Measurements from ENCODE around the gene RBM33. TPM values are rescaled to one million over a fixed set of nuclear protein-coding genes. Genes with fewer than 3 reads are reported as not detected.

Gene RBM33
- total RNA-seq, 1 experiment from 2014 or later: 81.8 TPM

DNA sequence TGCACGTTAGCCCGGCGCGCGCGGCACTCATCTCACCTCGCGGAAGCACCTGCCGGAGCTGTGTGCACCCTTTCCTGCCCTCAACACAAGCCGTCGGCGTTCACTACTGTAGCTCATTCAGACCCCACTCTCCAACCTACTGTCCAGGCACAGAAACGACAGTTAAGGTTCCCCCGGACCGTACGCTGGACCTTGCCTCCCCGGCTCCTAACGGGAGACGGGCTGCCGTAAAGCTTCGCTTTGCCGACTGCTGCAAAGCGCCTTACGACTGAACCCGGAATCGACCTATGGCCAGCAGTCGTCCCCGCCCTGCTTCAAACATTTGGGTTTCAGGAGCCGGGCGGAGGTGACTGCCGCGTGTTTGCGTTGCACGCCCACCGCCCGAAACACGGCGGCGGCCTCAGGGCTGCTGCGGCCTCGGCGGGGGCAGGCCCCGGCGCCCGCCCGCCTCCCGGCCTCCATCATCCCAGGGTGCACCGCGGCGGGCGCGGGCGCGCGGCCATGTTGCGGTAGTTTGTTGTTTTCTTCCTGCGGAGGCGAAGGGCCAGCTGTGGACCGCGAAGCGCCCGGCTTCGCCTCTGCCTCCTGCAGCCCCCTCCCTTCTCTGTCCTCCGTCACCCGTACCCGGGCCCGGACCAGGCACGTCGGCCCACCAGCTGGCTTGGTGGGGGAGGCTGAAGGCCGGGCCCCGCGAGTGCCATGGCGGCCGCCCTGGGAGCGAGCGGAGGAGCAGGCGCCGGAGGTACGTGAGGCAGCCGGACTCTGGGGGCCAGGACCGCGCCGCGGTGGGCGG lies at the start of gene RBM33 (continued):
- no peak; the same call in 1 of the 2 replicates for TF ChIP-seq NFYB (CRISPR knock-in tag; conservative IDR thresholded peaks at IDR 0.05; ENCODE audit: low read depth)
- TF ChIP-seq, protein P1, sequence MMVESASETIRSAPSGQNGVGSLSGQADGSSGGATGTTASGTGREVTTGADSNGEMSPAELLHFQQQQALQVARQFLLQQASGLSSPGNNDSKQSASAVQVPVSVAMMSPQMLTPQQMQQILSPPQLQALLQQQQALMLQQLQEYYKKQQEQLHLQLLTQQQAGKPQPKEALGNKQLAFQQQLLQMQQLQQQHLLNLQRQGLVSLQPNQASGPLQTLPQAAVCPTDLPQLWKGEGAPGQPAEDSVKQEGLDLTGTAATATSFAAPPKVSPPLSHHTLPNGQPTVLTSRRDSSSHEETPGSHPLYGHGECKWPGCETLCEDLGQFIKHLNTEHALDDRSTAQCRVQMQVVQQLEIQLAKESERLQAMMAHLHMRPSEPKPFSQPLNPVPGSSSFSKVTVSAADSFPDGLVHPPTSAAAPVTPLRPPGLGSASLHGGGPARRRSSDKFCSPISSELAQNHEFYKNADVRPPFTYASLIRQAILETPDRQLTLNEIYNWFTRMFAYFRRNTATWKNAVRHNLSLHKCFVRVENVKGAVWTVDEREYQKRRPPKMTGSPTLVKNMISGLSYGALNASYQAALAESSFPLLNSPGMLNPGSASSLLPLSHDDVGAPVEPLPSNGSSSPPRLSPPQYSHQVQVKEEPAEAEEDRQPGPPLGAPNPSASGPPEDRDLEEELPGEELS (CRISPR knock-in tag; IDR thresholded peaks at IDR 0.05): peak; percentile 38; the same call in 1 of the 2 replicates
- TF ChIP-seq, protein P2, sequence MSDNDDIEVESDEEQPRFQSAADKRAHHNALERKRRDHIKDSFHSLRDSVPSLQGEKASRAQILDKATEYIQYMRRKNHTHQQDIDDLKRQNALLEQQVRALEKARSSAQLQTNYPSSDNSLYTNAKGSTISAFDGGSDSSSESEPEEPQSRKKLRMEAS (CRISPR knock-in tag; IDR thresholded peaks at IDR 0.05): peak; percentile 85
- peak; percentile 68; the same call in 1 of the 2 replicates for TF ChIP-seq NFE2L1 (CRISPR knock-in tag; IDR thresholded peaks at IDR 0.05)
- TF ChIP-seq RORB (CRISPR knock-in tag; IDR thresholded peaks at IDR 0.05): no peak
- TF ChIP-seq TEAD1 (CRISPR knock-in tag; IDR thresholded peaks at IDR 0.05): no peak; the same call in 1 of the 2 replicates
- TF ChIP-seq NR3C1 (CRISPR knock-in tag; conservative IDR thresholded peaks at IDR 0.05; ENCODE audit: low read depth): no peak
- no peak for TF ChIP-seq TP53 (CRISPR knock-in tag; IDR thresholded peaks at IDR 0.05)
- TF ChIP-seq, protein P3, sequence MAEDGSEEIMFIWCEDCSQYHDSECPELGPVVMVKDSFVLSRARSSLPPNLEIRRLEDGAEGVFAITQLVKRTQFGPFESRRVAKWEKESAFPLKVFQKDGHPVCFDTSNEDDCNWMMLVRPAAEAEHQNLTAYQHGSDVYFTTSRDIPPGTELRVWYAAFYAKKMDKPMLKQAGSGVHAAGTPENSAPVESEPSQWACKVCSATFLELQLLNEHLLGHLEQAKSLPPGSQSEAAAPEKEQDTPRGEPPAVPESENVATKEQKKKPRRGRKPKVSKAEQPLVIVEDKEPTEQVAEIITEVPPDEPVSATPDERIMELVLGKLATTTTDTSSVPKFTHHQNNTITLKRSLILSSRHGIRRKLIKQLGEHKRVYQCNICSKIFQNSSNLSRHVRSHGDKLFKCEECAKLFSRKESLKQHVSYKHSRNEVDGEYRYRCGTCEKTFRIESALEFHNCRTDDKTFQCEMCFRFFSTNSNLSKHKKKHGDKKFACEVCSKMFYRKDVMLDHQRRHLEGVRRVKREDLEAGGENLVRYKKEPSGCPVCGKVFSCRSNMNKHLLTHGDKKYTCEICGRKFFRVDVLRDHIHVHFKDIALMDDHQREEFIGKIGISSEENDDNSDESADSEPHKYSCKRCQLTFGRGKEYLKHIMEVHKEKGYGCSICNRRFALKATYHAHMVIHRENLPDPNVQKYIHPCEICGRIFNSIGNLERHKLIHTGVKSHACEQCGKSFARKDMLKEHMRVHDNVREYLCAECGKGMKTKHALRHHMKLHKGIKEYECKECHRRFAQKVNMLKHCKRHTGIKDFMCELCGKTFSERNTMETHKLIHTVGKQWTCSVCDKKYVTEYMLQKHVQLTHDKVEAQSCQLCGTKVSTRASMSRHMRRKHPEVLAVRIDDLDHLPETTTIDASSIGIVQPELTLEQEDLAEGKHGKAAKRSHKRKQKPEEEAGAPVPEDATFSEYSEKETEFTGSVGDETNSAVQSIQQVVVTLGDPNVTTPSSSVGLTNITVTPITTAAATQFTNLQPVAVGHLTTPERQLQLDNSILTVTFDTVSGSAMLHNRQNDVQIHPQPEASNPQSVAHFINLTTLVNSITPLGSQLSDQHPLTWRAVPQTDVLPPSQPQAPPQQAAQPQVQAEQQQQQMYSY (CRISPR knock-in tag; IDR thresholded peaks at IDR 0.05): no peak
- TF ChIP-seq, protein P4, sequence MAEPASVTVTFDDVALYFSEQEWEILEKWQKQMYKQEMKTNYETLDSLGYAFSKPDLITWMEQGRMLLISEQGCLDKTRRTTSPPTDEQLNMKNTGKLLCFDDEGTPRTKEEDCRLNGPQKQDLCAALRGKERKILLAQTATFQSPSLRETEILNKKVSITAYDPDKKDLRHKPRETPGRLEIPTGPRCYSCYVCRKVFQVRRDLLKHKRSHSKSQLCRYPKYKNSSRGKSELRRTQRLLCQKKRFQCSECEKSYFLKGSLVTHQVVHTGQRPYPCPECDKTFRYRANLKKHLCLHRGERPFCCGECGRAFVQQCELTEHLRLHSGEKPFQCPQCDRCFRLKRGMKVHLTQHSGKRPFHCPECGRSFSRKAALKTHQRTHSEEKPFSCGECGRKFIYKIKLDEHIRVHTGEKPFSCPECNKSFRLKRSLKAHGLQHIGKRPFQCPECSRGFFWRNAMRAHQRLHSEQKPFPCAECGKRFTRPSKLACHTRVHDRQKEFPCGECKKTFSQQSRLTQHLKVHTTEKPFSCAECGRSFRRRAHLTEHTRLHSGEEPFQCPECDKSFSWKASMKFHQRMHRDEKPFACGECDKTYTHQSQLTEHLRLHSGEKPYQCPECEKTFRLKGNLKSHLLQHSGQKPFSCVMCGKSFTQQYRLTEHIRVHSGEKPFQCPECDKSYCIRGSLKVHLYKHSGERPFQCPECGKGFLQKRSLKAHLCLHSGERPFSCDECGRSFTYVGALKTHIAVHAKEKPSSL (CRISPR knock-in tag; conservative IDR thresholded peaks at IDR 0.05): no peak
- no peak for TF ChIP-seq NR2C2 (CRISPR knock-in tag; IDR thresholded peaks at IDR 0.05)
- TF ChIP-seq, protein P5, sequence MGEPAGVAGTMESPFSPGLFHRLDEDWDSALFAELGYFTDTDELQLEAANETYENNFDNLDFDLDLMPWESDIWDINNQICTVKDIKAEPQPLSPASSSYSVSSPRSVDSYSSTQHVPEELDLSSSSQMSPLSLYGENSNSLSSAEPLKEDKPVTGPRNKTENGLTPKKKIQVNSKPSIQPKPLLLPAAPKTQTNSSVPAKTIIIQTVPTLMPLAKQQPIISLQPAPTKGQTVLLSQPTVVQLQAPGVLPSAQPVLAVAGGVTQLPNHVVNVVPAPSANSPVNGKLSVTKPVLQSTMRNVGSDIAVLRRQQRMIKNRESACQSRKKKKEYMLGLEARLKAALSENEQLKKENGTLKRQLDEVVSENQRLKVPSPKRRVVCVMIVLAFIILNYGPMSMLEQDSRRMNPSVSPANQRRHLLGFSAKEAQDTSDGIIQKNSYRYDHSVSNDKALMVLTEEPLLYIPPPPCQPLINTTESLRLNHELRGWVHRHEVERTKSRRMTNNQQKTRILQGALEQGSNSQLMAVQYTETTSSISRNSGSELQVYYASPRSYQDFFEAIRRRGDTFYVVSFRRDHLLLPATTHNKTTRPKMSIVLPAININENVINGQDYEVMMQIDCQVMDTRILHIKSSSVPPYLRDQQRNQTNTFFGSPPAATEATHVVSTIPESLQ (CRISPR knock-in tag; IDR thresholded peaks at IDR 0.05): no peak

DNA sequence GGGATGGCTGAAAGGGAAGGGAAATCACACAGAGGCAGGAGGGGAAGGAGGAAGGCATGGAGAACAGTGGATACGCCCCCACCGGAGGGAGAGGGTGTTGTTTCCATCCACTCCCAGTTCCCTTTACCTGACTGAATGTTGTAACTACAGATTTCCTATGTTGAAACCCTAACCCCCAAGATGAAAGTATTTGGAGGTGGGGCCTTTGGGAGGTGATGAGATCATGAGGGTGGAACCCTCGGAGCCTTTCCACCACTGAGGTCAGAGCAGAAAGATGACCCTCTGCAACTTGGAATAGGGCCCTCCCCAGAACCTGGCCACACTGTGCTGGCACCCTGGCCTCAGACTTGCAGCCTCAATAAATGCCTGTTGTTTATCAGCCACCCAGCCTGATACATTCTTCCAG lies 49.5 kb upstream of the RBM33 start:
- ChIA-PET CTCF (interaction anchor here (1.2 kb wide), 1 partner anchor 215 kb away, joined by 3 read pairs; no protein-coding TSS in a partner anchor), POLR2A (no interaction called here)
- DNase-seq (ENCODE audit: low spot score) (peak; percentile 38), ATAC-seq (peak; percentile 84)
- no peak overlapping the region for H3K4me3 Mint-ChIP-seq
- no peaks in the 10 kb centered on the region for H3K36me3 Mint-ChIP-seq
- H3K9me3 Mint-ChIP-seq: no peaks in the 10 kb centered on the region
- no peaks in the 10 kb centered on the region; the same call in 1 of the 2 replicates for H3K27me3 Mint-ChIP-seq (ENCODE audit: low read depth)
- H3K27ac Mint-ChIP-seq: peak overlapping the region; percentile 98
- H3K4me1 Mint-ChIP-seq: peaks cover 35% of the 10 kb centered on the region
- TF ChIP-seq MXD4 (CRISPR knock-in tag; IDR thresholded peaks at IDR 0.05; ENCODE audit: borderline replicate concordance): no peak
- no peak for TF ChIP-seq GRHL2 (CRISPR knock-in tag; IDR thresholded peaks at IDR 0.05; ENCODE audit: insufficient replicate concordance, severe bottlenecking)
- TF ChIP-seq SMAD4 (CRISPR knock-in tag; IDR thresholded peaks at IDR 0.05): no peak
- TF ChIP-seq, protein P6, sequence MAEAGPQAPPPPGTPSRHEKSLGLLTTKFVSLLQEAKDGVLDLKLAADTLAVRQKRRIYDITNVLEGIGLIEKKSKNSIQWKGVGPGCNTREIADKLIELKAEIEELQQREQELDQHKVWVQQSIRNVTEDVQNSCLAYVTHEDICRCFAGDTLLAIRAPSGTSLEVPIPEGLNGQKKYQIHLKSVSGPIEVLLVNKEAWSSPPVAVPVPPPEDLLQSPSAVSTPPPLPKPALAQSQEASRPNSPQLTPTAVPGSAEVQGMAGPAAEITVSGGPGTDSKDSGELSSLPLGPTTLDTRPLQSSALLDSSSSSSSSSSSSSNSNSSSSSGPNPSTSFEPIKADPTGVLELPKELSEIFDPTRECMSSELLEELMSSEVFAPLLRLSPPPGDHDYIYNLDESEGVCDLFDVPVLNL (CRISPR knock-in tag; IDR thresholded peaks at IDR 0.05; ENCODE audit: borderline replicate concordance, low read depth): no peak
- TF ChIP-seq, protein P7, sequence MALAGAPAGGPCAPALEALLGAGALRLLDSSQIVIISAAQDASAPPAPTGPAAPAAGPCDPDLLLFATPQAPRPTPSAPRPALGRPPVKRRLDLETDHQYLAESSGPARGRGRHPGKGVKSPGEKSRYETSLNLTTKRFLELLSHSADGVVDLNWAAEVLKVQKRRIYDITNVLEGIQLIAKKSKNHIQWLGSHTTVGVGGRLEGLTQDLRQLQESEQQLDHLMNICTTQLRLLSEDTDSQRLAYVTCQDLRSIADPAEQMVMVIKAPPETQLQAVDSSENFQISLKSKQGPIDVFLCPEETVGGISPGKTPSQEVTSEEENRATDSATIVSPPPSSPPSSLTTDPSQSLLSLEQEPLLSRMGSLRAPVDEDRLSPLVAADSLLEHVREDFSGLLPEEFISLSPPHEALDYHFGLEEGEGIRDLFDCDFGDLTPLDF (CRISPR knock-in tag; IDR thresholded peaks at IDR 0.05): no peak
- no peak for TF ChIP-seq ZNF396 (CRISPR knock-in tag; IDR thresholded peaks at IDR 0.05; ENCODE audit: borderline replicate concordance)
- no peak for TF ChIP-seq ETV6 (CRISPR knock-in tag; IDR thresholded peaks at IDR 0.05)
- no peak for TF ChIP-seq CREB1 (CRISPR knock-in tag; IDR thresholded peaks at IDR 0.05)
- no peak for TF ChIP-seq TEAD1 (CRISPR knock-in tag; IDR thresholded peaks at IDR 0.05)
- TF ChIP-seq, protein P8, sequence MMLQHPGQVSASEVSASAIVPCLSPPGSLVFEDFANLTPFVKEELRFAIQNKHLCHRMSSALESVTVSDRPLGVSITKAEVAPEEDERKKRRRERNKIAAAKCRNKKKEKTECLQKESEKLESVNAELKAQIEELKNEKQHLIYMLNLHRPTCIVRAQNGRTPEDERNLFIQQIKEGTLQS (CRISPR knock-in tag; conservative IDR thresholded peaks at IDR 0.05): no peak

Measured in WTC11 (cell line).